Testis (tissue), 3 donors: ENCODE results near the gene AMBP. TPM values are rescaled to one million over a fixed set of nuclear protein-coding genes. Genes with fewer than 3 reads are reported as not detected.

ENCODE experiments used
- DNase-seq: peaks from one replicate; pipeline ENCODE4 v3.0.0-alpha.2; 2019
- H3K27ac ChIP-seq, 2 donors: fragments of 200-600 bp; sonication (generic); one replicate each; pipeline ENCODE4 v1.5.1; 2019
- H3K27me3 ChIP-seq: fragments of 200-600 bp; sonication (generic); one replicate; pipeline ENCODE4 v1.5.1; 2019
- H3K36me3 ChIP-seq: fragments of 200-600 bp; sonication (generic); one replicate; pipeline ENCODE4 v1.5.1; 2017; ENCODE audit warnings: low read depth; ENCODE audit errors: missing control alignments
- H3K4me1 ChIP-seq: fragments of 200-600 bp; sonication (generic); one replicate; pipeline ENCODE4 v1.5.1; 2019
- H3K4me3 ChIP-seq, 2 donors: fragments of 200-600 bp; sonication (generic); one replicate each; pipeline ENCODE4 v1.5.1; 2017 to 2019
- H3K9me3 ChIP-seq: fragments of 200-600 bp; sonication (generic); one replicate; pipeline ENCODE4 v1.5.1; 2017
- CTCF ChIP-seq, 3 experiments: fragments of 450-650 bp in 2 of 3; fragments of 200-600 bp in 1 of 3; sonication (generic) in 1 of 3; IDR thresholded peaks; one replicate each; pipeline ENCODE4 v1.5.1; 2016 to 2019; ENCODE audit warnings: antibody characterized with exemption in 3 of 3, mild to moderate bottlenecking in 2 of 3, moderate library complexity in 1 of 3
- POLR2A ChIP-seq: fragments of 450-650 bp; IDR thresholded peaks from one replicate; pipeline ENCODE4 v1.6.1; 2017; ENCODE audit warnings: antibody characterized with exemption, mild to moderate bottlenecking, moderate library complexity
- WGBS, 2 donors: methylation state at CpG; one replicate each; pipeline ENCODE4 v1.1.5; 2018; 5-methylcytosine and 5-hydroxymethylcytosine counted together
- intact Hi-C: fragments of 100-400 bp; cut with DNase I; formaldehyde crosslinking; loops from one replicate; pipeline ENCODE4 v1.15.1; 2023; ENCODE audit warnings: low total_unique reads
- polyA plus RNA-seq: library from polyadenylated mRNA; stranded (reverse); fragments of 350-450 nt; fragmentation: Illumina TruSeq; extraction: RNeasy Lipid Tissue Mini Kit (QIAGEN cat#74804); gene quantifications from one replicate; pipeline ENCODE4 v1.2.3, GENCODE V29; 2014; ENCODE audit warnings: low read depth, low replicate concordance; ENCODE audit not compliant: insufficient read depth
- total RNA-seq, 2 donors: library from RNA; depleted of rRNA; stranded (reverse); fragments of >200 nt; gene quantifications; one replicate each; pipeline ENCODE4 v1.2.3, GENCODE V29; 2016

AMBP gene
- total and polyA plus RNA-seq, 3 donors from 2014 or later, result 0.47 to 0.88 (median 0.68) TPM

- Histone ChIP-seq H3K27ac (no peak overlapping the region), H3K27me3 (no peaks in the 10 kb centered on the region), H3K4me3 (no peak overlapping the region), H3K9me3 (no peaks in the 10 kb centered on the region), H3K4me1 (peaks cover 4% of the 10 kb centered on the region), H3K36me3 (no peaks in the 10 kb centered on the region)
- intact Hi-C loops, result no loop called here
- 56 to 75% methylated on average over 1 of the region's 1 CpG for WGBS, 2 donors
- DNase-seq, result no peak
- no peak for TF ChIP-seq POLR2A
- TF ChIP-seq CTCF (IDR thresholded peaks at IDR 0.05), result no peak
Measured at GRCh38 chr9:114124138-114124537, 46.0 kb upstream of the AMBP start.

- H3K4me1 ChIP-seq, result peaks cover 10% of the 10 kb centered on the region
- H3K36me3 ChIP-seq, result no peaks in the 10 kb centered on the region
- H3K27ac ChIP-seq, result no peak overlapping the region
- WGBS, 2 donors, result 93 to 97% methylated on average over 7 to 9 of the region's 9 CpGs
- H3K9me3 ChIP-seq, result no peaks in the 10 kb centered on the region
- no peak for DNase-seq
- no peaks in the 10 kb centered on the region for H3K27me3 ChIP-seq
- TF ChIP-seq POLR2A (no peak), CTCF (IDR thresholded peaks at IDR 0.05) (no peak)
- no peak overlapping the region for H3K4me3 ChIP-seq
- intact Hi-C loops, result no loop called here
Measured at GRCh38 chr9:114123031-114123977, 45.2 kb upstream of the AMBP start.

DNA sequence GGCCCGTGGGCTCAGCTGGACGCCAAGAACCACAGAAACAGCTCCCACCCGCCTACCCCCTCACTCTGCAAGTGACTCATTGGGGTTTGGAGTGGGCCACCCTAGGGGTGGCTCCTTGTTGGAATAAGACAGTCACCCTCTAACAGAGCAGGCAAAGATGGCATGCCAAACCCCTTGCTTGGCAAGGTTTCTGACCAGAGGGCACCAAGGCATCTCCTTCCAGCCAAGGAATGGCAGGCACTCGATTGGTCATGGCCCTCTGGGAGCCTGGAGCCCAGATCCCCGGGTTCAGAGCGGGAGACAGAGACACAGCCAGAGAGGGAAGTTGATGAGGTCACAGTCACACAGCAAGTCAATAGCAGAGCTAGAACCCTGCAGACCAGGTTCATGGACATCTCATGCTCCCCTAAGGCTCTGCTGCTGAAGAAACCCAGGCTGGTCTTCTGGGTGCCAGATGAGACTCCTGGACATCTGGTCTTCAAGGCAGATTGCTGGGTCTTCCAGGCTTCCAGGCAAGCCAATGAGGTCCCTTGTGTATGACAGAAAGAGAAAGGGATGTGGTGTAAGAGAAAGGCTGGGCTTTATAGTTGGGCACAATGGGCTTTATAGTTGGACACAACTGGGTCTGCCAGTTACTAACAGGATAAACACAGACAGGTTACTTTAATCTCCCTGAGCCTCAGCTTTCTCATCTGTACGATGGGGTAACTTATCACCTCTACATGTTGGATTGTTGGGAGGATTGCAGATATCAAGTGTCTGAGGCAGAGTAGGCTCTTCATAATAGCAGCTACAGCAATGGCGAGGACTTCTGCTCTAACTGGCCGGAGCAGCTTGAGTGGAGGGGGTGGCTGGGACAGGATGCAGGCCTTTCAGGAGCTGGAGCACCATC lies 44.3 kb upstream of the AMBP start:
- Histone ChIP-seq H3K4me1 (peaks cover 10% of the 10 kb centered on the region), H3K4me3 (no peak overlapping the region), H3K27ac (no peak overlapping the region), H3K36me3 (no peaks in the 10 kb centered on the region), H3K27me3 (no peaks in the 10 kb centered on the region), H3K9me3 (no peaks in the 10 kb centered on the region)
- no peak for DNase-seq
- 89 to 93% methylated on average over 4 to 9 of the region's 9 CpGs for WGBS, 2 donors
- TF ChIP-seq POLR2A (no peak), CTCF (IDR thresholded peaks at IDR 0.05) (no peak)
- intact Hi-C loops, result no loop called here

DNA sequence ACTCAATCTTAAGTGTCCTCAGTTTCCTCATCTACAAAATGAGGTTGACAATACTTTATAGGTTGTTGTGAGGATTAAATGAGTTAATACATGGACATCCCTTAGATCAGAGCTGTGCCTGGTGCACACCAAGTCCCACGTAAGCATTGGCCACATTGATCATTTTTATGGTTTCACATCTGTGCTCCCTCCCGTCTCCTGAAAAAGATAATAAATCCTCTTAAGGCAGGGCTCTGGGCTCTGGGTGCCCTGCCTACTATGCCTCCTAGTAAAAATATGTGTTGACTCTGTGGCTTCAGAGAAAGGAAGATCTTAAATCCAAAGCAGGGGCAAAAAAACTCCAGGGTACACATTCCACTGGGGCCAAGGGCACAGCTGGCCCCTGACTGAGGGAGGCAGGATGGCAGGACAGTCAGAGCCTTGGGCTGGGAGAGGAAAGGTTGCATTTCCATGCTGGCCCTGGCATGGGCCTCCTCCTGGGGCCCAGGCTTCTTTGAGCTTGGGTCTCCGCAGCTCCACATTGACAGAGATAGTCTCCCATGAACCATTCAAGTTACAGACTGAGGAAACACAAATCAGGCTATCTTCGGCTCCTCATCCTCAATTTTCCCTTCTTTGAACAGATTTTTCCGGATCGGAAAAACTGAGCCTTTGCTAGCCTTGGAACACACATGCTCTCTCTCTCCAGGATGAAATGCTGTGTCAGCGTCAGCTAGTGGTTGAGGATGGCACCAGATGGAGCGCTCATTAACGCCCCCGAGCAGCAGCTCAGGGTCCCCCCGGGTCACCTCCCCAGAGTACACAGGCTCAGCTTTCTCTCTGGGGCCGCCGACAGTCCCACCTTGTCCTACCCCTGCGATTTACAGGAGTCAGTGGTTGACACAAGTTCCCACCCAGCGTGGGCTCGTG lies 43.4 kb upstream of the AMBP start:
- intact Hi-C loops, result no loop called here
- H3K4me3 ChIP-seq, result no peak overlapping the region
- H3K27ac ChIP-seq, result no peak overlapping the region
- TF ChIP-seq POLR2A, result no peak
- TF ChIP-seq CTCF (IDR thresholded peaks at IDR 0.05), result no peak
- DNase-seq, result no peak
- 69 to 74% methylated on average over 16 of the region's 16 CpGs for WGBS, 2 donors
- H3K4me1 ChIP-seq, result peaks cover 10% of the 10 kb centered on the region
- H3K36me3 ChIP-seq, result no peaks in the 10 kb centered on the region
- no peaks in the 10 kb centered on the region for H3K27me3 ChIP-seq
- no peaks in the 10 kb centered on the region for H3K9me3 ChIP-seq
